Calu3 (cell line): ENCODE results near the gene C1orf198. TPM values are rescaled to one million over a fixed set of nuclear protein-coding genes. Genes with fewer than 3 reads are reported as not detected.

Experiments used
- BruUV-seq: library from RNA; stranded (reverse); fragments of 400-500 nt; replicated peaks from 2 replicates; lab custom pipeline; 2021; lab: Mats Ljungman, UMichigan
- CTCF ChIA-PET: fragments of 300-600 bp; sonication (Branson Sonifier 250); formaldehyde crosslinking; loops from one replicate; lab custom pipeline; 2022; ENCODE audit warnings: antibody characterized with exemption; lab: Charles Lee
- DNase-seq: peaks from one replicate; pipeline ENCODE4 v3.0.0; 2022
- H3K27ac Mint-ChIP-seq: one replicate; pipeline ENCODE4 v1.8.0; 2022; ENCODE audit warnings: mixed read lengths; ENCODE audit not compliant: unreplicated experiment
- H3K27me3 Mint-ChIP-seq: one replicate; pipeline ENCODE4 v1.8.0; 2022; ENCODE audit warnings: mixed read lengths; ENCODE audit not compliant: unreplicated experiment
- H3K36me3 Mint-ChIP-seq: one replicate; pipeline ENCODE4 v1.8.0; 2022; ENCODE audit warnings: mild to moderate bottlenecking, moderate library complexity, mixed read lengths; ENCODE audit not compliant: insufficient read depth, unreplicated experiment
- H3K4me1 Mint-ChIP-seq: one replicate; pipeline ENCODE4 v1.8.0; 2022; ENCODE audit warnings: mild to moderate bottlenecking, low read depth, mixed read lengths; ENCODE audit not compliant: unreplicated experiment
- H3K4me3 Mint-ChIP-seq: one replicate; pipeline ENCODE4 v1.8.0; 2022; ENCODE audit warnings: mild to moderate bottlenecking, low read depth, moderate library complexity, mixed read lengths; ENCODE audit not compliant: unreplicated experiment
- H3K9me3 Mint-ChIP-seq: one replicate; pipeline ENCODE4 v1.8.0; 2022; ENCODE audit warnings: low read depth, mixed read lengths; ENCODE audit not compliant: unreplicated experiment
- intact Hi-C: fragments of 100-400 bp; cut with micrococcal nuclease; formaldehyde crosslinking; loops from one replicate; pipeline ENCODE4 v1.10.0; 2022; ENCODE audit not compliant: unreplicated experiment
- total RNA-seq: library from RNA; stranded (reverse); gene quantifications from 2 replicates; pipeline ENCODE4 v1.2.3, GENCODE V29; 2022
- TF ChIP-seq, protein P1 (sequence below): fragments of 200-600 bp; IDR thresholded peaks from one replicate; pipeline ENCODE4 v1.8.0; 2022; ENCODE audit warnings: antibody characterized with exemption; ENCODE audit not compliant: unreplicated experiment

Gene C1orf198
- total RNA-seq, 1 experiment from 2014 or later: 80.4 TPM

DNA sequence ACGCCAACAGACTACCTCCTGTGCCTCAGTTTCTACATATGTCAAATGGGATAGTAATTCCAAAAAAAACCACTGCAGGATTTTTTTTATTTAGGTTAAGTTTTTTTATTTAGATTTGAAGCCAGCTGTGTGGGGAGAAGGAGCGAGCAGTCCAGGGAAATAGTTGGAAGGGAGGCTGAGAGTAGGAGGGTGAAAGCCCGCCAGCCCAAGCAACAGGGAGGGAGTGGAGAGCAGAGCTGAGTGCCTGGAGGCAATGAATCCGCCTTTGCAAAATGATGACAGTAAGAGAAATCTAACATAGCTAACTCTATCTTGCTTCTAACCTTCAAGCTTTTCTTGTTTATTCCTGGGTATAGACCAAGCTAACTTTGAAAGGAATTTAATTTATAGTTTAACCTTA lies 15.6 kb upstream of the C1orf198 start:
- DNase-seq: no peak
- no peaks in the 10 kb centered on the region for H3K4me1 Mint-ChIP-seq
- H3K36me3 Mint-ChIP-seq: no peaks in the 10 kb centered on the region
- no peak overlapping the region for H3K4me3 Mint-ChIP-seq
- intact Hi-C loops: no loop called here
- H3K27me3 Mint-ChIP-seq: peaks cover 56% of the 10 kb centered on the region
- no peak overlapping the region for H3K27ac Mint-ChIP-seq
- H3K9me3 Mint-ChIP-seq: peaks cover 7% of the 10 kb centered on the region
- TF ChIP-seq, protein P1, sequence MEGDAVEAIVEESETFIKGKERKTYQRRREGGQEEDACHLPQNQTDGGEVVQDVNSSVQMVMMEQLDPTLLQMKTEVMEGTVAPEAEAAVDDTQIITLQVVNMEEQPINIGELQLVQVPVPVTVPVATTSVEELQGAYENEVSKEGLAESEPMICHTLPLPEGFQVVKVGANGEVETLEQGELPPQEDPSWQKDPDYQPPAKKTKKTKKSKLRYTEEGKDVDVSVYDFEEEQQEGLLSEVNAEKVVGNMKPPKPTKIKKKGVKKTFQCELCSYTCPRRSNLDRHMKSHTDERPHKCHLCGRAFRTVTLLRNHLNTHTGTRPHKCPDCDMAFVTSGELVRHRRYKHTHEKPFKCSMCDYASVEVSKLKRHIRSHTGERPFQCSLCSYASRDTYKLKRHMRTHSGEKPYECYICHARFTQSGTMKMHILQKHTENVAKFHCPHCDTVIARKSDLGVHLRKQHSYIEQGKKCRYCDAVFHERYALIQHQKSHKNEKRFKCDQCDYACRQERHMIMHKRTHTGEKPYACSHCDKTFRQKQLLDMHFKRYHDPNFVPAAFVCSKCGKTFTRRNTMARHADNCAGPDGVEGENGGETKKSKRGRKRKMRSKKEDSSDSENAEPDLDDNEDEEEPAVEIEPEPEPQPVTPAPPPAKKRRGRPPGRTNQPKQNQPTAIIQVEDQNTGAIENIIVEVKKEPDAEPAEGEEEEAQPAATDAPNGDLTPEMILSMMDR: no peak
- CTCF ChIA-PET: interaction anchor here (0.6 kb wide), 1 partner anchor 148 kb away, joined by 3 read pairs; no protein-coding TSS in a partner anchor
- BruUV-seq: no TSS peak

DNA sequence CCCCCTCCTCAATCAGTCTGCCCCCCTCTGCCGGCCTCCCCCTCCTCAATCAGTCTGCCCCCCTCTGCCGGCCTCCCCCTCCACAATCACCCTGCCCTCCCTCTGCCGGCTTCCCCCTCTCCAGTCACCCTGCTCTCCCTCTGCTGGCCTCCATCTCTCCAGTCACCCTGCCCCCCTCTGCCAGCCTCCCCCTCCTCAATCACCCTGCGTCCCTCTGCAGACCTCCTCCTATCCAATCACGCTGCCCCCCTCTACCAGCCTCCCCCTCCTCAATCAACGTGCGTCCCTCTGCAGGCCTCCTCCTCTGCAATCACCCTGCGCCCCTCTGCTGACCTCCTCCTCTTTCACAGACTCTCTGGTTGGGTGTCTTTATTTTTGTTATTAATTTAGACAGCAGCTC lies 11.5 kb upstream of the C1orf198 start:
- CTCF ChIA-PET: no interaction called here
- DNase-seq: no peak
- intact Hi-C loops: no loop called here
- H3K9me3 Mint-ChIP-seq: peaks cover 2% of the 10 kb centered on the region
- no peaks in the 10 kb centered on the region for H3K4me1 Mint-ChIP-seq
- TF ChIP-seq, protein P1: no peak
- H3K4me3 Mint-ChIP-seq: no peak overlapping the region
- no peaks in the 10 kb centered on the region for H3K36me3 Mint-ChIP-seq
- no peak overlapping the region for H3K27ac Mint-ChIP-seq
- BruUV-seq: no TSS peak
- H3K27me3 Mint-ChIP-seq: peaks cover 57% of the 10 kb centered on the region

- Mint-ChIP-seq H3K9me3 (peaks cover 2% of the 10 kb centered on the region), H3K27me3 (peaks cover 57% of the 10 kb centered on the region), H3K4me3 (no peak overlapping the region), H3K4me1 (no peaks in the 10 kb centered on the region), H3K27ac (no peak overlapping the region), H3K36me3 (no peaks in the 10 kb centered on the region)
- no TSS peak for BruUV-seq
- DNase-seq: no peak
- intact Hi-C loops: no loop called here
- CTCF ChIA-PET: no interaction called here
- TF ChIP-seq, protein P1: no peak
These were observed 10.3 kb upstream of the C1orf198 start for GRCh38 chr1:230878591-230878990.

GRCh38 chr1:230877924-230878590 lies 9.7 kb upstream of the C1orf198 start:
- CTCF ChIA-PET: no interaction called here
- TF ChIP-seq, protein P1: no peak
- H3K9me3 Mint-ChIP-seq: peaks cover 2% of the 10 kb centered on the region
- H3K4me1 Mint-ChIP-seq: no peaks in the 10 kb centered on the region
- intact Hi-C loops: no loop called here
- H3K27me3 Mint-ChIP-seq: peaks cover 54% of the 10 kb centered on the region
- BruUV-seq: no TSS peak
- no peak for DNase-seq
- no peak overlapping the region for H3K27ac Mint-ChIP-seq
- H3K36me3 Mint-ChIP-seq: no peaks in the 10 kb centered on the region
- no peak overlapping the region for H3K4me3 Mint-ChIP-seq
